MM.1S (cell line): ENCODE results near the gene MAPK4.

Experiments
- EZH2 ChIP-seq: fragments of 300-600 bp; sonication (generic); optimal IDR thresholded peaks from 2 replicates; pipeline ENCODE3; 2017; ENCODE audit warnings: low read depth, mild to moderate bottlenecking, antibody characterized with exemption, low read length, mixed read lengths
- EZH2phosphoT487 ChIP-seq: fragments of 300-600 bp; sonication (generic); IDR thresholded peaks from 2 replicates; pipeline ENCODE4 v1.6.1; 2018; ENCODE audit warnings: antibody characterized with exemption, low read length
- TF ChIP-seq, protein P1 (sequence below): fragments of 300-600 bp; sonication (generic); IDR thresholded peaks from 2 replicates; pipeline ENCODE4 v1.5.1; 2016; ENCODE audit warnings: antibody characterized with exemption, low read length, mixed read lengths

GRCh38 chr18:50679656-50680055, 119.8 kb downstream of the MAPK4 start:
- TF ChIP-seq EZH2phosphoT487 (no peak), EZH2 (no peak)
- TF ChIP-seq, protein P1, sequence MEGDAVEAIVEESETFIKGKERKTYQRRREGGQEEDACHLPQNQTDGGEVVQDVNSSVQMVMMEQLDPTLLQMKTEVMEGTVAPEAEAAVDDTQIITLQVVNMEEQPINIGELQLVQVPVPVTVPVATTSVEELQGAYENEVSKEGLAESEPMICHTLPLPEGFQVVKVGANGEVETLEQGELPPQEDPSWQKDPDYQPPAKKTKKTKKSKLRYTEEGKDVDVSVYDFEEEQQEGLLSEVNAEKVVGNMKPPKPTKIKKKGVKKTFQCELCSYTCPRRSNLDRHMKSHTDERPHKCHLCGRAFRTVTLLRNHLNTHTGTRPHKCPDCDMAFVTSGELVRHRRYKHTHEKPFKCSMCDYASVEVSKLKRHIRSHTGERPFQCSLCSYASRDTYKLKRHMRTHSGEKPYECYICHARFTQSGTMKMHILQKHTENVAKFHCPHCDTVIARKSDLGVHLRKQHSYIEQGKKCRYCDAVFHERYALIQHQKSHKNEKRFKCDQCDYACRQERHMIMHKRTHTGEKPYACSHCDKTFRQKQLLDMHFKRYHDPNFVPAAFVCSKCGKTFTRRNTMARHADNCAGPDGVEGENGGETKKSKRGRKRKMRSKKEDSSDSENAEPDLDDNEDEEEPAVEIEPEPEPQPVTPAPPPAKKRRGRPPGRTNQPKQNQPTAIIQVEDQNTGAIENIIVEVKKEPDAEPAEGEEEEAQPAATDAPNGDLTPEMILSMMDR: no peak
